Stimulated activated CD8-positive, alpha-beta memory T cell treated with anti-CD3 and anti-CD28 coated beads, Interleukin-7, amount 100 ng/mL, for 24 hours (primary cell): ENCODE results near the gene MYO3B.
"Not testable (repeated sequence)": the region's sequence is repeated elsewhere in the genome, so short reads cannot be mapped to it uniquely, and the experiment has no call there.

Experiments
- DNase-seq: peaks from one replicate; pipeline ENCODE4 v3.0.0-alpha.2; 2020; ENCODE audit warnings: low read depth

MYO3B gene

DNA sequence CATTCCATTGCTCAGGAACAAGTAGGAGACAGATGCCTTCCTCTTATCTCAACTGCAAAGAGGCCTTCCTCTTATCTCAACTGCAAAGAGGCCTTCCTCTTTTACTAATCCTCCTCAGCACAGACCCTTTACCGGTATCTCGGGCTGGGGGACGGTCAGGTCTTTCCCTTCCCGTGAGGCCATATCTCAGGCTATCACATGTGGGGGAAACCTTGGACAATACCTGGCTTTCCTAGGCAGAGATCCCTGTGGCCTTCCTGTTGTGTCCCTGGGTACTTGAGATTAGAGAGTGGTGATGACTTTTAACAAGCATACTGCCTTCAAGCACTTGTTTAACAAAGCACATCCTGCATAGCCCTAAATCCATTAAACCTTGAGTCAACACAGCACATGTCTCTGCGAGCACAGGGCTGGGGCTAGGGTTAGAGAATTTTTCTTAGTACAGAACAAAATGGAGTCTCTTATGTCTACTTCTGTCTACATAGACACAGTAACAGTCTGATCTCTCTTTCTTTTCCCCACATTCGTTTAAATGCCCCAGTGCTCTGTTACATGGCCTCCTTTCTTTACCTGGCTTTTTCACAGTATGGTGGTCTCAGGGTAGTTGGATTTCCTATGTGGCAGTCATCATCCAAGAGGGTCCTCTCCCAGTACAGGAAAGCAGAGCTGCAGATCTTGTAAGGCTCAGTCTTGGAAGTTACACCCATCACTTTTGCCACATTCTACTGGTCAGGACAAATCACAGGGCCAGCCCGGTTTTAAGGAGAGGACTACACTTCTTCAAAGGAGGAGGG, 86.0 kb downstream of the MYO3B start:
- DNase-seq, result not testable (repeated sequence)

DNA sequence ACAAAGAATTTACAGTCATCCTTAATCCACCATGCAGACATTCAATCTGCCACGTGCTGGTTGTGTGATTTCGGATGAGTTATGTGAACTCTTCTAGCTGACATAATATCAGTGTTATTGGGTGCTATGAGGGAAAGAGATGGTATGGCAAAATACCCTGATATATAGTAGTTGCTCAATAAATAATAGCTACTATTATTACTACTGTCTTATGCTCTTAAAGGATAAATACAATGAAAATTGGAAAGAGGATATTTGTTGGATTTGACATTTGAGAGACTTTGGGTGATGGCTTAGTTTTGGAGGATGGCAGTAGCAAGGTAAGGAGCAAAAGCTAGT, 86.5 kb downstream of the MYO3B start:
- no peak for DNase-seq

DNA sequence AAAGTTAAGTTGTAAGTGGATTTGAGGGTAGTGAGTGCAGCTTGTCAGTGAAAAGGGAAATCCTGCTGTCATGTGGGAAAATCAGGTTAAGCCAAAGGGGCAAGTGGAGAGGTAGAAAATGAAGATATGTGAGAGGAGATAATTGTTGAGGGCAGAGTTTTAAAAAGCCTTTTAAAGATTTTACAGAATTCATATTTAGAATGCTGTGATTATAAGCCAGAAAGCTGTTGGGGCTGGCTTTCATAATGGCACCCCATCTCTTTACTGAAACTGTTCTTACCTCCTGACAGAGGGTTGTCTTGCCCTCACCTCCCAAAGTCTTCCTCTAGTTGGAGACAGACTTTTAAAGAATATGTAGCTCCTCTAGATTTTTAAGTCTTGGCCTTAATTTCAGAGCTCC, 86.9 kb downstream of the MYO3B start:
- DNase-seq, result no peak

DNA sequence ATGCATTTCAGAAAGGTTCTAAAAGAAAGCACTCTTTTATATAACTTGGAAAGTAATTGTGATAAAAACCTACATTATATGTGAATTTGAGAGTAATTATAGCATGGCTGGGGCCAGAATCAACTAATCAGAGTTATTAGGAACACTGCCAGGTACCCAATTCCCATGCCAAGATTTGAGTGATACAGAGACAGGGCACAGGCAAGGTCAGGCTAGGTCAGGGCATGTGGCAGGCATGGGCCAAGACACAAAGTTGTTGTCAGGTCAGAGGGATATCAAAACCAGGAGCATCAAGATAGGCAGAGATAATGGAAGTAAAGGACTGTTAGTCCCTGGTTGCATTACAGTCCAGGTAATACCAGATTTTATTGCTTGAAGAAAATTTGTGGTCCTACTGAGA, 87.4 kb downstream of the MYO3B start:
- DNase-seq, result no peak

DNA sequence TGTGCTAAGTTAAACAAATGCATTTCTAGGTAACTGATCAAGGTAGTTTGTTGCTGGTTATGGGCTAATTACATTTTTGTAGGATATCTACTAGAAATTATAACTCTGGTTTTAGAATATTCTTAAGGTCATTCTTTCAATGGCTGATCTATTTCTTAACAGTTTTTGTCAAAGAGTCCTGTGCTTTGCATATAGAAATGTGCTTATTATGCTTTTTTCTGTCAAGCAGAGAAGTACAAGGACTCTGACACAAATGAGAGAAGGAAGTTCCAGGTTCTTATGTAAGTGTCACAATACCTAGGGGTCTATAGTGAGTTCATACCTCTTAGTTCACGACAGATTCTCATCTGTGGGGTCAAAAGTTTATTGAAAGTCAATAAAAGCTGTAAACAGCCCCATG, 88.4 kb downstream of the MYO3B start:
- DNase-seq, result no peak

DNA sequence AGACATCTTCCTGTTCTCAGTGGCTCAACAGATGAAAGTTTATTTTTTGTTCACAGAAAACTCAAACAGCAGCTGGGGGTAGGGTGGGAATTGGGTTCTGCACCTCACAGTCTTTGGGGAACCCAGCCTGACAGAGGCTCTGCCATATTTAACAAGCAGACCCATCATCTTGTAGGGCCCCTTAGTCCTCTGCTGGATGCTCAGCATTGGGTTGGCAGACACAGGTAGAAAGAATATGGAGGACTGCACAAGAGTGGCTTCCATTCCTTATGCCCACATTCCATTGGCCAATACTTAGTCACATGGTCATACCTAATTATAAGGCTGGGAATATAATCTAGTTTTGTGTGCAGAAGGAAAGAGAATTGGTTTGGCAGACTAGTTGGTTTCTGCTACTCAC, 89.1 kb downstream of the MYO3B start:
- no peak for DNase-seq

DNA sequence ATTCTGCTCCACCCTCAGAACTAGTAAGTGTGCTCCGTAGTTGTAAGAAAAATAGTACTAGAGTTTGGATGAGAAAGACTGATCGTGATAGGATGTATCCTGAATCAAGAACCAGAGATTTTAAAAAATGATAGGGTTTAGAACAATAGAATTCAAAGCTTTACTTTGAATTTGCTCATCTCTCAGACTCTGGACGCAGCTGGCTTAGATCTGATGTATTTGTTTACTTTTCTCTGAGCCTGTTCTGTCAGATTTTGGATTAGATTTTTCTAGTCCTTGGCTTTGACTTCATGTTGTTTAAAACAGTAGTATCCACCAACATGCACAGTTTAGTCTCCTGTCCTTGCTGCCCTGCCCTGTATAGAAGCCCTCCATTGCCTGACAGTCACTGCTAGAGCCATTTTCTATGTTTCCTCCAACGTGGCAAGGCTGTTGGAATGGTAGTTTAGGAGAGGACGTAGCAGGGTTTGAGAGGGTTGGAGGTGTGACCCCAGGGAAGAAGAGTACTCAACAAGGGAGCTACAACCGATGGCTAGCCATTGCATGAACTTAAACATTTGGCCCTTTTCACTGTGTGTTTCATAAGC, 92.4 kb downstream of the MYO3B start:
- no peak for DNase-seq

DNA sequence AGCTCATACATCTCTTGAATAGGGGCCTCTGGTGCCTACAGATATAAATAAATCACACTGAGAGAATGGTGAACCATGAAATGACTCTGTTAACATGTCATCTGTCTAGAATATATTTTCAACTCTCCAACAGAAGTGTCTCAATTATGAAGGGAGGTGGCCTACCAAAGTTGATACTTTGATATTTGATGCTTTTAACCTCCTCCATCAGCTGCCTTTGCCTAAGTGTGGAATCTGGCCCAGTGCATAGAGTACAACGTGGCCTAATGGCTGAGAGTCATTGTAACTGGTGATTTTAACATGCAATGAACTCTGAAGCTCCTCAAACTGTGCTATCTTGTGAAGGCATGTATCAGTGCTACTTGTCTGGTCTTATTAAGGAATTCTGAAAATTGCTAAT, 93.4 kb downstream of the MYO3B start:
- DNase-seq, result no peak

DNA sequence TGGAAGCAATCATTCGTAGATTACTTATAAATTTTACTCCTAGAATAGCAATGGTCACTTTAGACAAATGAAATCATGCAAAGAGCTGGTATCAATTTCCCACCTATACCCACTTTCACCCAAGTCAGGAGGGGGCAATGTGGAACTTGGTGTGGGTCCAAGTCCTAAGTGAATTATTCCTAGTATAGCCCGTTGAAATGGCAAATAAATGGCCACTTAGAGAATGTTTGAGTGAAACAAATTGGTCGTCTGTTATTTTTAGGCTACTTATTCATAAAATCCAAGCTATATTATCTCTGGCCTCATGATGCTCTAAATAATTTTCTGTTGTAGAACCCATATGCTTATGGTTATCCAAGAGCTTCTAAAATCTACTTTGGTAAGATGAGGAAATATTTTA, 98.1 kb downstream of the MYO3B start:
- no peak for DNase-seq

DNA sequence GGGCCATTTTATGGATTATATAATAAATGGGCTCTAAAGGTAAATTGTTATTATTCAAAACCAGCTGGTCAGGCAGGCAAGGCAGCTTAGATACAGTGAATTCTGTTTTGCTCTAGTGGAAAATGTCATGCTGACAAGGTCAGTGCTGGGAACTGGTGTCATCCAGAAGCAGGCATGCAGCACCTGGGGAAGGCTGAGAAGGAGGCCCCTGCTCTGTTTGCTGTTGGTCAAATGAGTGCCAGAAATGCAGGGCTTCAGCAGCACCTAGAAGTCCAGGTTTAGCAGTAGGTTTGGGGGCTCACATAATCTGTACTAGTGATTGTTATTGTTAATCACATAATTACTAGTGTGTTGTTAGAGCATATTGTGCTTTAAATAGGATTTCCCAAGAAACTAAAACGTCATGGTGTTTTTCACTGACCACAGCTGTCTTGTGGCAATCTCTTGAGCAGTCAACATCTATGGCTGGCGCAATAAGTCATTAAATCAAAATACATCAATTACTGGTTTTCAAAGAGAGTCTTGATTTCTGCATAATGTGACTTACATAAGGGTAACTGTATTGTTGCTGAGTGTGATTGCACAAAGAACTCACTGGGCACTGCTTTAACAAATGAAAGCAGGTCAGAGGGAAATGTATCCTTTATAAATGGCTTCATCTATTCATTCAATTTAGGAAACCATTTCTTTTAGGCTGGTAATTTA, 99.1 kb downstream of the MYO3B start:
- DNase-seq, result no peak

DNA sequence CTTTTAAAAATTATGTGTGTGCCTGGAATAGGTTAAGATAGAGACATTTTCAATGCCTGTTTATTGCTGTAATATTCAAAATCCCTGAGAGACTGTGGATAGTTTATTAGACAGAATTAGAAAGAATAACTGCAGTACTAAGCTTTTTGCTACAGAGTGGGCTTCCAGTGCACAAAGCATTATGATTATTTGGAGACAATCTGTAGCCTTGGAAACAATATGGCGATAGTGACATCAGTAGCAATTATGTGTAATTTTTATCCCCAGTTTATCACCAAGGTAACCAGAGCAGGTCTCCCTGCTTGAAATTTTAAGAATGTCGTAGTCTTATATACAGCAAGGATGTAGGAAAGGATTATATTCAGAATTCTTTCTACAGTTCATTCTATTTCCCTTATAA, 100.0 kb downstream of the MYO3B start:
- DNase-seq, result no peak

DNA sequence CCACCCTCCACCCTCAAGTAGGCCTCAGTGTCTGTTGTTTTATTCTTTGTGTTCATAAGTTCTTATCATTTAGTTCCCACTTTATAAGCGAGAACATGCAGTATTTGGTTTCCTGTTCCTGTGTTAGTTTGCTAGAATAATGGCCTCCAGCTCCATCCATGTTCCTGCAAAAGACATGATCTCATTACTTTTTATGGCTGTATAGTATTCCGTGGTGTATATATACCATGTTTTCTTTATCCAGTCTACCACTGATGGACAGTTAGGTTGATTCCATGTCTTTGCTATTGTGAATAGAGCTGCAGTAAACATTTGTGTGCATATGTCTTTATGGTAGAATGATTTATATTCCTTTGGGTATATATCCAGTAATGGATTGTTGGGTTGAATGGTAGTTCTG, 101.7 kb downstream of the MYO3B start:
- not testable (repeated sequence) for DNase-seq

DNA sequence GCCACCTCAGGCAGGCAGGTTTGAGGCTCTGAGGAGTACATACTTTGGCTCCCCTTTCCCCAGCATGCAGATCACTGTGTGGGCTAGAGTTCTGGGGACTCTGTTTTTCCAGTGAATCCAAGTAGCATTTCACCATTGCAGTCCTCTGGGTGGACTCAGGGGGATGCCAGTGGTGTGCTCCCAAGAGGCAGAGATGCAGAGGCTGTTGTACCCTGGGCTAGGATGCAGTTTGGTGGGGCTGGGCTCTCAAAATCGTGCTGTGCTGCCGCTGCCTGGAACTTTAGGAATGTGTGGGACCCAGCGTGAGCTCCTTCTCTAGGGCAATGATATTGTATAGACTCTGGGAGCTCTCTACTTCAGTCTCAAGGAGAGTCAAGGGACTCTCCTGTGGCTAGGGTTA, 104.9 kb downstream of the MYO3B start:
- no peak for DNase-seq

DNA sequence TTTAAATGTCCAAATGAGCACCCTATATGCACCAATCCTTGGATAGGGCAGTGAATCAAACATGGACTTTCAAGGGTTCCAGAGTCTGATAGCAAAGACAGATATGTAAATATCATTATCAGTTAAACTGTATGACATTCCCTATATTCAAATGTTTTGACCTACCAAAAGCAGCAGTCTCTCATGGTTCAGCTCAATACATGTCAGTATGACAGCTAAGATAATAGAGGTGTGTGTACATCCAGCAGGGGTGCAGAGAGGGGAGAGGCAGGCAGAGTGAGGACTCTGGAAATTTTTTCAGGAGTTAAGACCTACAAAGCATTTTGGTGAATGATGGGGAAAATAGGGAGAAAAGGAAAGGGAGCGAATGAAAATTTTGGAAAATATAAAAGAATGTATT, 106.3 kb downstream of the MYO3B start:
- no peak for DNase-seq

DNA sequence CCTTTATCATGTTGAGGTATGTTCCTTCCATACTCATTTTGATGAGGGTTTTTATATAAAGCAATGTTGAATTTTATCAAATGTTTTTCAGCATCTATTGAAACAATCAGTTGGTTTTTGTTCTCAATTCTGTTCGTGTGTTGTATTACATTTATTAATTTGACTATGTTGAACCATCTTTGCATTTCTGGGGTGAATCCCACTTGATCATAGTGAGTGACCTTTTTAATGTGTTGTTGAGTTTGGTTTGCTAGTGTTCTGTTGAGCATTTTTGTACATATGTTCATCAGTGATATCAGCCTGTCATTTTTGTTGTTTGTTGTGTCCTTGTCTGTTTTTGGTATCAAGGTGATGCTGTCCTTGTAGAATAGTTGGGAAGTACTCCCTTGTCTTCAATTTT, 110.9 kb downstream of the MYO3B start:
- no peak for DNase-seq

DNA sequence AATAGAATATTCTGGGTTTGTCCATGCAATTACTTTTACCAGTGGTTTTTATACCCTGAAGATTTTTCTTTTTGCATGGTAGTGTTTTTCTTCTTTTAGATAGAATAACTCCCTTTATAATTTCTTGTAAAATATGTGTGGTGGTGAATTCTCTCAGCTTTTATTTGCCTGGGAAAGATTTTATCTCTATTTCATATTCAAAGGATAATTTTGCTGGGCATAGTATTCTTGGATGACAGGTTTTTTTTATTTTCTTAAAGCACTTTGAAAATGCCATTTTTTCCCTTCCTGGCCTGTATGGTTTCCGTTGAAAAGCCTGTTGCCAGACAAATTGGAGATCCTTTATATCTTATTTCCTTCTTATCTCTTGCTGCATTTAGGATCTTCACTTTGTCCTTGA, 113.5 kb downstream of the MYO3B start:
- DNase-seq, result no peak

DNA sequence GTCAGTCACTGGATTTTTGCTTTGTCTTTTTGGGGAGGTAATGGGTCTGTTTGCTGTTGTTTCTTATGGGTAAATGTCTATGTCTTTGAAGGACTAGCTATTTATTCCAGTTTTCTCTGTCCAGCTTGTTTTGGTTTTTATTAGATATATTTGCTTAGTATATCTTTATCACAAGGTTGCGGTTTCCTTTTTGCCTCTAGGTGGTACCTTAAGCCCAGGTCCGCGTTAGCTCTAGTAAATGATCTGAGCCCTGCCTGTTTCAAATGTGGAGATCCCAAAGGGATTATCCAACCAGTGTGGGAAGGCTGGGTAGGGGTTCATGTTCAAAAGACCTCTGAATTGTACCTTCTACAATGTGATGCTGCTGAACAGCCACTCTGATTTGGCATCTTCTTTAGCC, 114.5 kb downstream of the MYO3B start:
- no peak for DNase-seq

DNA sequence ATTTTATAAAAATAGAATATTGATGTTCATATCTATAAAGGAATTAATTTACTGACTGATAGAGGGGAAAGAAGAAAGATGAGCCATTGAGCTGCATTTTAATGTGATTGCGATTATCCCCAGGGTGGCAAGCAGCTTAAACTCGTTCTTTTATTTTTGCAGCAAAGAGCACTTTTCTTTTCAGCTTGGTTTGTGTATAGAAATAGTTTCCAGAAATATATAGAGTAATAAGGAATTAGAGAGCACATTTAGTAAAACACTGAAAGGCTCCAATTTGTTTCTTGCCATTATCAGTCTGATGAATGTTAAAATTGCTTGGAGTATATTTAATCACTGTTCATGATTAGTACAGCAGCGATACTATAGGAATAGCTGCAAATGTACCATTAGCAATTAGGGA, 119.5 kb downstream of the MYO3B start:
- DNase-seq, result no peak

DNA sequence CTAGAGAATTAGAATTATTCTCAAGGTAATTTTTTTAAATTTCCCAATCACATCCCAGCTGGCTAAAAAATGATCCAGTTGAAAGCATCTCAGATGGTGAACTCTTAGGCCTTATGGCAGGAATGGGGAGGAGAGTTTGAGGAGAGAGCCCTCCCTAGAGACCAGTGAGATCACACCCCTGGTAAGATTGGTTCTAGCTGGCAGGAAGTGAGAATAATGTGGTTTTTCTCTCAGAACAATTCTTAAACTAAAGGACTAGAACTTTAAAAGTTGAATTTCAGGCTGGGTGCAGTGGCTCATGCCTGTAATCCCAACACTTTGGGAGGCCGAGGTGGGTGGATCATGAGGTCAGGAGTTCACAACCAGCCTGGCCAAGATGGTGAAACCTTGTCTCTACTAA, 120.2 kb downstream of the MYO3B start:
- no peak for DNase-seq

DNA sequence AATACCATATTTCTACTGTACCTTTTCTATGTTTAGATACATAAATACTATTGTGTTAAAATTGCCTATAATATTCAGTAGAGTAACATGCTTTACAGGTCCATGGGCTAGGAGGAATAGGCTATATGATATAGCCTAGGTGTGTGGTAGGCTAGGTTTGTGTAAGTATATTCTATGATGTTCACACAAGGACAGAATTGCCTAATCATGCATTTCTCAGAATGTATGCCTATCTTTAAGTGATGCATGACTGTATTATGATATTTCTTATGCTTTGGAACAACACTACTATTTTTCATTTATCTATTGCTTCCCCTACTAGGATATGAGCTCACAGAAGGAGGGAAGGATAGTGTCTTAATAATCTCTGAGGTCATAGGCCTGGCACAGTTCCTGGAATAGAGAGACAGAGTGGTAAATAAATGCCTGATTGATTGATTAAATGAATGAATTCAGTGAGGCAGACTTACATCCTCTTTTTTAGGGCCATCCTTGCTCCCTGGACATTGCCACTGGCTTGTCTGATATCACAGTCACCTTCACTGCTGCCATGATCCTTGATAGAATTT, 121.0 kb downstream of the MYO3B start:
- no peak for DNase-seq

DNA sequence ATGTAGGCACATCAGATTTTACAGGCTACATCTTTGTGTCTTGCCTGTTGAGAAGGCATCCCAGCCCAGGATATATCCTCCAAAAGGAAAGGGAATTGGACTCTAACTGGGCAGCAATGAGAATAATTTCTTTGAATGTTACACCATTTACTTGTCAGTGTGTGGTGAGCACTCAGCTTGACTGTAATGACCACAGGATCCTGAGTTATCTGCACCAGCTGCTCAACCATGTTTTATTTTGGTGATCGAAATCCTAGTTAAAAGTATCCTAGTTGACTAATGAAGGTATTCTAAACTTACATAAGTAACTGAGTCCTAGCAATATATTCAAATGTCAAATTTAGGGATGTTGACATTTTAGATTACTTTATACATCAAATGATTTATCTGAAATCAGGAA, 123.0 kb downstream of the MYO3B start:
- DNase-seq, result no peak

DNA sequence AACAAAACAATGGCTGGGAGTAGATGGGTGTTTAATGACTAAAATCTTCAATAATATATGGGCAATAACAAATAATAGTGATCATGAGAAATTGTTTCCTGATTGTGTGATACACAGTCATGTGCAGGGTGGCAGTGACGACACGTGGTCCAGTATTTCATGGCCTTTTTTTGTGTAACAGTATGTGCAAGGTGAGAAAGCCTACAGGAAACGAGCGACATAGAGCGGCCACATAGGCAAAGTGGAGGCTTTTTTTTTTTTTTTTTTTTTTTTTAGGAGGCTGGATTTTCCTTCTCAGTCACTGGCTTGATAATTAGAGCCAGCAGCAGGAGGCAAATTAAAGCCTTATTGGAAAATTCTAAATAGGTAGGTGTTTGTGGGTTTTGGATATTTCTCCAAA, 123.7 kb downstream of the MYO3B start:
- DNase-seq, result no peak

DNA sequence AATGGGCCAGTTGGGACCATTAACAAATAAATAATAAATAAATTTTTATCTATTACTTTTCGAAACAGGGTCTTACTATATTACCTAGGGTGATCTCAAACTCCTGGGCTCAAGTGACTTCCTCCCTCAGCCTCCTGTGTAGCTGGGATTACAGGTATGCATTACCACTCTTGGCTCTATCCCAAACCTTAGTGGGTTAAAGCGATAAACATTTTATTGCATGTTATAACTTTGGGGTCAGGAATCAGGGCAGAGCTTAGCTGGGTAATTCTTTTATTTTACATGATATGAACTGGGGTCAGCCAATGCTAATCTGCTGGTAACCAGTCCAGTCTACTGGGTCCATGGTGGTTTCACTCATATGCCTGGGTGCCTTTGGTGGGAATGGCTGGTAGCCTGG, 127.8 kb downstream of the MYO3B start:
- no peak for DNase-seq
